ENCODE results near the gene HMCES. TPM values are rescaled to one million over a fixed set of nuclear protein-coding genes. Genes with fewer than 3 reads are reported as not detected.

The HMCES gene
- total and polyA plus RNA-seq, 12 donors = 24.1 to 56.1 (median 43.2) TPM

DNA sequence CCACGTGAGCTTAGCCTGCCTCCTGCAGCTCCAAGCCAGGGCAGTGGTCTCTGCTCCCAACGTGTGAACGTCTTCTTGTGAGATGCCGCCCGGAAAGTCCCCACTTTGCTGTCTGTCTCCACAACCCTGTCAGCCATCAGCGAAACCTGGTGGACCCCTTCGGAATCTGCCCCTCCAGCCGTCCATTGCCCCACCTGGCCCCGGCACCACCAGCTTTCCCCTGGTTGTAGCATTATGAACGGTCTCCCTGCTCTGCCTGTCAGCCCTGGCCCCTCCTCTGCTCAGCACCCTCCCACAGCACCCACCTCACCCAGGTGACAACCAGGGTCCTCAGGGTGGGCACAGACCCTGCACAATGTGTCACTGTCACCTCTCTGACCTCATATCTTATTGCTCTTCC is 71.1 kb downstream of the HMCES start:
- Histone ChIP-seq H3K4me1 (peaks cover 7 to 53% (median 28%) of the 10 kb centered on the region in 9 donors), H3K27me3 (no peaks in the 10 kb centered on the region), H3K9me3 (no peaks in the 10 kb centered on the region), H3K27ac (peak overlapping the region in 9 of 10 donors; percentile 9 to 72 (median 39)), H3K36me3 (no peaks in the 10 kb centered on the region), H3K4me3 (no peak overlapping the region)
- DNase-seq (no peak), ATAC-seq (no peak)
- TF ChIP-seq, protein P1, sequence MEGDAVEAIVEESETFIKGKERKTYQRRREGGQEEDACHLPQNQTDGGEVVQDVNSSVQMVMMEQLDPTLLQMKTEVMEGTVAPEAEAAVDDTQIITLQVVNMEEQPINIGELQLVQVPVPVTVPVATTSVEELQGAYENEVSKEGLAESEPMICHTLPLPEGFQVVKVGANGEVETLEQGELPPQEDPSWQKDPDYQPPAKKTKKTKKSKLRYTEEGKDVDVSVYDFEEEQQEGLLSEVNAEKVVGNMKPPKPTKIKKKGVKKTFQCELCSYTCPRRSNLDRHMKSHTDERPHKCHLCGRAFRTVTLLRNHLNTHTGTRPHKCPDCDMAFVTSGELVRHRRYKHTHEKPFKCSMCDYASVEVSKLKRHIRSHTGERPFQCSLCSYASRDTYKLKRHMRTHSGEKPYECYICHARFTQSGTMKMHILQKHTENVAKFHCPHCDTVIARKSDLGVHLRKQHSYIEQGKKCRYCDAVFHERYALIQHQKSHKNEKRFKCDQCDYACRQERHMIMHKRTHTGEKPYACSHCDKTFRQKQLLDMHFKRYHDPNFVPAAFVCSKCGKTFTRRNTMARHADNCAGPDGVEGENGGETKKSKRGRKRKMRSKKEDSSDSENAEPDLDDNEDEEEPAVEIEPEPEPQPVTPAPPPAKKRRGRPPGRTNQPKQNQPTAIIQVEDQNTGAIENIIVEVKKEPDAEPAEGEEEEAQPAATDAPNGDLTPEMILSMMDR (IDR thresholded peaks at IDR 0.05) = no peak
- WGBS, 2 donors = 91 to 98% methylated on average over 10 of the region's 10 CpGs
- intact Hi-C loops (cut with DNase I) = no loop called here

- Histone ChIP-seq H3K36me3 (no peaks in the 10 kb centered on the region), H3K9me3 (no peaks in the 10 kb centered on the region), H3K4me1 (peaks cover 3 to 38% (median 18%) of the 10 kb centered on the region in 9 donors), H3K27ac (peak overlapping the region in 3 of 10 donors; percentile 72 to 78 (median 73)), H3K4me3 (no peak overlapping the region), H3K27me3 (no peaks in the 10 kb centered on the region)
- intact Hi-C loops (cut with DNase I) = no loop called here
- no peak for DNase-seq
- no peak for ATAC-seq
- WGBS, 2 donors = 91% methylated on average over 8 of the region's 8 CpGs
- TF ChIP-seq, protein P1 (IDR thresholded peaks at IDR 0.05) = peak in 1 of 9 donors; percentile 16
Observed at GRCh38 chr3:129352045-129352444, 73.4 kb downstream of the HMCES start.

GRCh38 chr3:129352650-129353588 is 74.2 kb downstream of the HMCES start:
- peak in 1 of 2 donors; percentile 56 for DNase-seq
- H3K4me1 ChIP-seq = peaks cover 0 to 33% (median 12%) of the 10 kb centered on the region in 9 donors
- H3K4me3 ChIP-seq = no peak overlapping the region
- 65 to 72% methylated on average over 14 of the region's 14 CpGs for WGBS, 2 donors
- TF ChIP-seq, protein P1 (IDR thresholded peaks at IDR 0.05) = peak in 1 of 9 donors; percentile 8
- no peaks in the 10 kb centered on the region for H3K27me3 ChIP-seq
- intact Hi-C loops (cut with DNase I) = no loop called here
- H3K9me3 ChIP-seq = no peaks in the 10 kb centered on the region
- peak in 6 of 8 donors; percentile 23 to 76 (median 62) for ATAC-seq
- H3K27ac ChIP-seq = peak overlapping the region; percentile 6 to 81 (median 72)
- H3K36me3 ChIP-seq = no peaks in the 10 kb centered on the region

GRCh38 chr3:129353589-129353941 is 74.9 kb downstream of the HMCES start:
- DNase-seq = no peak

More at GRCh38 chr3:129353589-129353941, 74.9 kb downstream of the HMCES start:
- H3K4me1 ChIP-seq = peaks cover 0 to 31% (median 12%) of the 10 kb centered on the region in 9 donors
- ATAC-seq = peak in 3 of 8 donors; percentile 24 to 55 (median 25)
- TF ChIP-seq, protein P1 (IDR thresholded peaks at IDR 0.05) = no peak
- no peak overlapping the region for H3K4me3 ChIP-seq
- peak overlapping the region; percentile 6 to 81 (median 72) for H3K27ac ChIP-seq
- WGBS, 2 donors = 73 to 78% methylated on average over 5 of the region's 5 CpGs
- H3K9me3 ChIP-seq = no peaks in the 10 kb centered on the region
- intact Hi-C loops (cut with DNase I) = no loop called here
- H3K36me3 ChIP-seq = no peaks in the 10 kb centered on the region
- no peaks in the 10 kb centered on the region for H3K27me3 ChIP-seq

Small RNA genes lying within 50 kb of the gene (microRNA-seq; reads per million reads assigned to microRNA genes)
- gene MIR6826 = 0.60 to 1.0 reads per million in 2 donors

Other genes with a start within 250 kb of the HMCES start
- gene GP9, start 218.1 kb upstream of the HMCES start, total RNA-seq = not detected
- under 1 TPM in 1 of 2 donors, not detected in 1; 0.13 TPM for gene GP9, start 218.1 kb upstream of the HMCES start, polyA plus RNA-seq
- gene RAB43, start 157.1 kb upstream of the HMCES start, total RNA-seq = 1 to 10 TPM in 9 of 10 donors, under 1 TPM in 1; 0.96 to 8.2 (median 4.1) TPM
- gene RAB43, start 157.1 kb upstream of the HMCES start, polyA plus RNA-seq = 1 to 10 TPM; 2.5 to 4.0 TPM
- gene ISY1, start 117.8 kb upstream of the HMCES start, total RNA-seq = 10 to 100 TPM; 26.7 to 35.4 (median 29.7) TPM
- gene ISY1, start 117.8 kb upstream of the HMCES start, polyA plus RNA-seq = 10 to 100 TPM; 15.9 to 24.0 TPM
- 100 to 1,000 TPM; 438 to 594 (median 487) TPM for gene CNBP, start 95.0 kb upstream of the HMCES start, total RNA-seq
- 100 to 1,000 TPM; 324 to 372 TPM for gene CNBP, start 95.0 kb upstream of the HMCES start, polyA plus RNA-seq
- gene COPG1, start 29.3 kb upstream of the HMCES start, total RNA-seq = 100 to 1,000 TPM in 4 of 10 donors, 10 to 100 TPM in 6; 79.5 to 113 (median 96.1) TPM
- gene COPG1, start 29.3 kb upstream of the HMCES start, polyA plus RNA-seq = 100 to 1,000 TPM in 1 of 2 donors, 10 to 100 TPM in 1; 63.7 to 154 TPM
- gene EFCAB12, start 149.8 kb downstream of the HMCES start, total RNA-seq = under 1 TPM in 4 of 10 donors, not detected in 6; 0.15 to 0.23 (median 0.16) TPM
- under 1 TPM in 1 of 2 donors, not detected in 1; 0.10 TPM for gene EFCAB12, start 149.8 kb downstream of the HMCES start, polyA plus RNA-seq
- 10 to 100 TPM; 16.4 to 31.9 (median 19.2) TPM for gene MBD4, start 161.1 kb downstream of the HMCES start, total RNA-seq
- 10 to 100 TPM; 11.1 to 37.8 TPM for gene MBD4, start 161.1 kb downstream of the HMCES start, polyA plus RNA-seq
- gene IFT122, start 161.4 kb downstream of the HMCES start, total RNA-seq = 10 to 100 TPM; 12.4 to 23.9 (median 16.8) TPM
- 10 to 100 TPM in 1 of 2 donors, 1 to 10 TPM in 1; 9.7 to 29.1 TPM for gene IFT122, start 161.4 kb downstream of the HMCES start, polyA plus RNA-seq
- gene RHO, start 249.8 kb downstream of the HMCES start, total RNA-seq = not detected
- gene RHO, start 249.8 kb downstream of the HMCES start, polyA plus RNA-seq = not detected